T-helper 2 cell treated with Interferon-gamma antibody and Interleukin-4, amounts not matched to agents 5 μg/mL and 100 μg/mL, for 36 hours (primary cell): ENCODE measurements around the gene SPATA46.

ENCODE experiments used
- DNase-seq: peaks from one replicate; pipeline ENCODE4 v3.0.0; 2021; ENCODE audit warnings: low spot score
- H3K27ac Mint-ChIP-seq: one replicate; pipeline ENCODE4 v1.8.0; 2021; ENCODE audit warnings: mild to moderate bottlenecking, mixed read lengths
- H3K27me3 Mint-ChIP-seq: one replicate; pipeline ENCODE4 v1.8.0; 2021; ENCODE audit warnings: low read depth, mixed read lengths
- H3K36me3 Mint-ChIP-seq: one replicate; pipeline ENCODE4 v1.8.0; 2021; ENCODE audit warnings: low read depth, mixed read lengths
- H3K4me1 Mint-ChIP-seq: one replicate; pipeline ENCODE4 v1.8.0; 2021; ENCODE audit warnings: low read depth, mixed read lengths
- H3K4me3 Mint-ChIP-seq: one replicate; pipeline ENCODE4 v1.8.0; 2022; ENCODE audit warnings: mild to moderate bottlenecking, moderate library complexity, mixed read lengths
- H3K9me3 Mint-ChIP-seq: one replicate; pipeline ENCODE4 v1.8.0; 2021; ENCODE audit warnings: mixed read lengths

SPATA46 gene

DNA sequence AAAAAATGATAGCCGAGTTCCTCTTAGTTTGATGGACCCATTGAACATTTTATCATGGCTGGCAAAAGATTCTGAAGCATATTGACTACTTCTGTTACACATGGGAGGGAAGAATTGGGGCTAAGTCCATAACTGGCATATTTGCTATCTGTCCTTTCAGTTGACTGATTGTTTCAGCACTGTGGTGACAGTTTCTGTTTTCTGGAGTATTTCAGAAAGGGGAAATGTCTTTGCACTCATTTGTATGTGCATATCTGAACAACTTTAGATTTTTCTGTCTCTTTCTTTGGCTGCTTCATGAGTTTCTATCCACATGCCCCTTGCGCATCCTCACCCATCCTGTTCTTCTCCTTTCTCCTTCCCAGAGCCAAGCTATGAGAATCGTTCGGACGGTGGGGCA, 33.2 kb downstream of the SPATA46 start:
- no peak for DNase-seq
- H3K4me1 Mint-ChIP-seq: no peaks in the 10 kb centered on the region
- no peak overlapping the region for H3K27ac Mint-ChIP-seq
- no peak overlapping the region for H3K4me3 Mint-ChIP-seq
- H3K27me3 Mint-ChIP-seq: peaks cover 17% of the 10 kb centered on the region
- H3K36me3 Mint-ChIP-seq: no peaks in the 10 kb centered on the region
- H3K9me3 Mint-ChIP-seq: no peaks in the 10 kb centered on the region

DNA sequence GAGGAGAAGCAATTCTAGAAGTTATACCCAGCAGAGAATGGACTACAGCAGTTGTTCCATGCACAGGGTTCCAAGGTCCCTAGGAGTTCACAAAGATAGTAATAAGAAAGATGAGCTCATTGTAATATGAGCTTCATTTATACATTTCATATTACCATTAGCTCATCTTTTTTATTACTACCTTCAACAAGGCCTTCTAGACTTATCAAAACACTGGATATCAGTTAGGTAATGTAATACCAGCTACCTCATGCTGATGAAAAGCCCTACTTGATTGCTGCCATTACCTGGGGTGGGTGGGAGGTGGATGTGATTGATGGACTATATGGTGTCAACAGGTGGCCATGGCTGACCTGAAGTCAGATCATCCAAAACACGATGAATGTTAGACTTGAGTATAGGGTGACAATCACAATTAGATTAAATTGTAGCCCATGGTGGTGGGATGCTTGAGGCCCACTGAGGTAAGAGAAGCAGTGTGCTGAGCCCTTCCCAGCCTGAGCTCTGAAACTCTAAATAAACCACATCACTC, 34.1 kb downstream of the SPATA46 start:
- Mint-ChIP-seq H3K27ac (no peak overlapping the region), H3K4me1 (no peaks in the 10 kb centered on the region), H3K4me3 (no peak overlapping the region), H3K9me3 (no peaks in the 10 kb centered on the region), H3K36me3 (no peaks in the 10 kb centered on the region), H3K27me3 (peaks cover 17% of the 10 kb centered on the region)
- no peak for DNase-seq

DNA sequence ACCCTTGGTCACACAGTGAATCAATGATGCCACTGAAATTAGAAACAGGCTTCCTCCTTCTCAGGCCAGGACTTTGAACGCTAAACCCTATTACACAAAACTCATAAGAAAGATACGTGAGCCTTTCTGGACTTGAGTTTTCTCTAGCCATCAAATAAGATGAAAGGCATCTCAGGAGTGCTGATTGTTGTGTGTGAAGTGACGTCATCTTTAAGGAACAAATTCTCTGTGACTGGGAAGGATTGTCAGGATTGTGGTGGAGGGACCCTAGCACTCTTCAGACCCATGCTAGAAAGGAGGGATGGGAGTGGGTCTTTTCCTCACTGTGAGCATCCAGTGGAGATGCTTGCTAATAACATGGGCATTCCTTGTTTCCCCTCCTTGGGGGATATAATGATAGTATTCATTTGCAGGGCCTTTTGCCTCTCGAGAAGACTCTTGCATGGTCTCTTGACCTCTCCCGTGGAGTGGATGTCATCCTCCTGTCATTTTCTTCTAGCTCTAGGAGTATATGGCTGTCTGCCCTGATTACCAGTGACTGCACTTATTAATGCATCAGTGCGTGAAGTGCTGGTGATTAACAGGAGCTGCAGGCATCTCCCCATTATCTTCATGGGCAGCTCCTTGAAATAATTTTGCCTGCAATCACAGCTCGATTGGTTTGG, 39.9 kb downstream of the SPATA46 start:
- H3K27me3 Mint-ChIP-seq: peaks cover 12% of the 10 kb centered on the region
- no peaks in the 10 kb centered on the region for H3K36me3 Mint-ChIP-seq
- no peak for DNase-seq

DNA sequence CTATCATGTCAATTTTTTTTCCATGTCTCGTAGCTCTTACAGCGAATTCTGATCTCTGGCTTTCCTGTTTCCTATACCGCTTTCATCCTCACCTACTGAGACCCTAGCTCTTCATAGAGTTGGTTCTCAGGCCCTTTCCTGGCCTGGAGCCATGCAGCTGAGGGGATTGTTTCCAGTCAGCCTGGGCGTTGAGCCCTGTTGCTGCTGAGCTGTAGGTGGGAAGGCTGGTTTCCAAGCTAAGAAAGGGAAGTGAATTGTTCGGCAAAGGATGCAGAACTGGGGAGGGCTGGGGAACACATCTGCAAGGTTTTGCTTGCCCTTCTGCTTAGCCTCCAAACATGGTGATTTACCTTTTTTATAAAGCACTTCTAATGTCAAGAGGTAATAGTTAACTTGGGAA, 41.5 kb downstream of the SPATA46 start:
- no peak for DNase-seq
- Mint-ChIP-seq H3K36me3 (no peaks in the 10 kb centered on the region), H3K27ac (no peak overlapping the region), H3K27me3 (peaks cover 9% of the 10 kb centered on the region), H3K4me1 (no peaks in the 10 kb centered on the region), H3K9me3 (no peaks in the 10 kb centered on the region), H3K4me3 (no peak overlapping the region)

More for the DNA sequence above, 39.9 kb downstream of the SPATA46 start:
- H3K4me3 Mint-ChIP-seq: no peak overlapping the region
- H3K4me1 Mint-ChIP-seq: no peaks in the 10 kb centered on the region
- no peaks in the 10 kb centered on the region for H3K9me3 Mint-ChIP-seq
- no peak overlapping the region for H3K27ac Mint-ChIP-seq

DNA sequence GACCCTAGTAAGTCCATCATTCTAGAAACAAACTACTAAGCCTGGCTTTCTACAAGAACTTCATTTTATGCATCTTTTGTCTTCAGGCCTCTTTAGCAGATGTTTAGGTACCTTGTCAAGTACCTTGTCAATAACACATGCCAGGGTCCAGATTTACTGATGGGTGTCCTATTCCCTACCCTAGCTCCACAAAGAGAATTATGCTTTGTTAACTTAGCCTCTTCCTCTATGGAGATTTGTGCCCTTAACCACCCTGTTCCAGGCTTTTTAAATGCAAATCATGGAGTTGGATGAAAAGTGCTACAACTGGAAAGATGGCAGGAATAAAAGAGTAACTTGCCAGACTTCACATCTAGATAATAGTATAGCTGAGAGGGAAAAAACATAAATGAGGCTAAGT, 42.7 kb downstream of the SPATA46 start:
- Mint-ChIP-seq H3K27me3 (peaks cover 4% of the 10 kb centered on the region), H3K4me1 (no peaks in the 10 kb centered on the region)

DNA sequence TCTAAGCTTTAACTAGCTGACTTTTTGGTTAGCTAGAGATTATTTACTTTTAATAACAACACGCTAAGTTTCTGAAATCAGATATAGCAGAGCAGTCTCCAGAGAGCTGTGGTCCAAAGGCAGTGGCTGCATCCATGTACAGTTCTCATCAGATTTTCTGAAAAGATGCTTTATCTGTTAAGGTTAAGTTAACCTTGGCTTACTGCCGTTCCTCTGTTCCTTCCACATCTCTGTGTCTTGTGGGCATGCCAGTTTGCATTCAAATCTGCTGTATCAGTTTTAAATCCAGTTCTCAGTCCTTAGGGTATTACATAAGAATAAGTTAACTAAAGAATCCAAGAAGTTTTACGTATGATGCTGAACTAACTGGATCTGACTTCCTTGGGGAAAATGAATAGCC, 46.8 kb downstream of the SPATA46 start:
- Mint-ChIP-seq H3K27me3 (peaks cover 8% of the 10 kb centered on the region), H3K4me1 (no peaks in the 10 kb centered on the region), H3K9me3 (no peaks in the 10 kb centered on the region), H3K27ac (no peak overlapping the region), H3K4me3 (no peak overlapping the region), H3K36me3 (no peaks in the 10 kb centered on the region)
- DNase-seq: no peak

More for the DNA sequence above, 42.7 kb downstream of the SPATA46 start:
- Mint-ChIP-seq H3K36me3 (no peaks in the 10 kb centered on the region), H3K27ac (no peak overlapping the region), H3K9me3 (no peaks in the 10 kb centered on the region), H3K4me3 (no peak overlapping the region)
- no peak for DNase-seq

DNA sequence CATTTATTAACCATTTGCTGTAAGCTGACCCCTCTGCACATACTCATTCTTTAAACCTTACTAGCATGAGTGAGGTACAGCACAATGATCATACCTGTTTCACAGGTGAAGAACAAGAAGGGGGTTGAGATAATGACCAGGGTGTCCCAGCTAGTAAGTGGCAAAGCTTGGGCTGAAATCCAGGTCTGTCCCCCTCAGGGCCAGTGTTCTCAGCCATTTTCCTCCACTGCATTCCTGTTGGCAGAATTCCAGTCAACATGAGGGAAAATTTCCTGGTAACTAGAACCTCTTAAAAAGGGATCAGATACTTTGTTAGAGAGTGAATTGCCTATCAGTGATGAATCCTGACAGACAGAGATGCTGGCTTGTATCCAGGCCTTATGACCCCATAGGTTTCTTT, 48.1 kb downstream of the SPATA46 start:
- Mint-ChIP-seq H3K27ac (no peak overlapping the region), H3K36me3 (no peaks in the 10 kb centered on the region), H3K4me1 (no peaks in the 10 kb centered on the region), H3K9me3 (no peaks in the 10 kb centered on the region), H3K4me3 (no peak overlapping the region), H3K27me3 (peaks cover 11% of the 10 kb centered on the region)
- no peak for DNase-seq

DNA sequence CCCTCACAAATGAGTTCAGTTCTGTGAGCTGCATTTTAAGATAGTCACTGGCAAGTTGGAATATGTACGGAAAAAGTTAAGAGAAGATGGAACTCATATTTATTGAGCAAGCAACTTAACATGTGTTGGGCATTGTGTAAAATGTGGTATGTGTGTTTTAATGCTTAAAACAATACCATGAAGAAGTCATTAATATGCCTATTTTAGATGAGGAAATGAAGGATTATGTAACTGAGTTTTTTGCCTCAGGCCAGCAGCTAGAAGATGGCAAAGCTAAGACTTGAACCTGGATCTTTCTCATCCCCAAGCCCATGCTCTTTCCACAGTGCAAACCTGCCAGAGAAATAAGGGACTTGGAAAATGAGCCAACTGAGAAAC, 48.9 kb downstream of the SPATA46 start:
- no peaks in the 10 kb centered on the region for H3K9me3 Mint-ChIP-seq
- DNase-seq: no peak
- H3K27me3 Mint-ChIP-seq: peaks cover 13% of the 10 kb centered on the region
- no peaks in the 10 kb centered on the region for H3K36me3 Mint-ChIP-seq
- H3K4me3 Mint-ChIP-seq: no peak overlapping the region
- H3K4me1 Mint-ChIP-seq: no peaks in the 10 kb centered on the region
- H3K27ac Mint-ChIP-seq: no peak overlapping the region

DNA sequence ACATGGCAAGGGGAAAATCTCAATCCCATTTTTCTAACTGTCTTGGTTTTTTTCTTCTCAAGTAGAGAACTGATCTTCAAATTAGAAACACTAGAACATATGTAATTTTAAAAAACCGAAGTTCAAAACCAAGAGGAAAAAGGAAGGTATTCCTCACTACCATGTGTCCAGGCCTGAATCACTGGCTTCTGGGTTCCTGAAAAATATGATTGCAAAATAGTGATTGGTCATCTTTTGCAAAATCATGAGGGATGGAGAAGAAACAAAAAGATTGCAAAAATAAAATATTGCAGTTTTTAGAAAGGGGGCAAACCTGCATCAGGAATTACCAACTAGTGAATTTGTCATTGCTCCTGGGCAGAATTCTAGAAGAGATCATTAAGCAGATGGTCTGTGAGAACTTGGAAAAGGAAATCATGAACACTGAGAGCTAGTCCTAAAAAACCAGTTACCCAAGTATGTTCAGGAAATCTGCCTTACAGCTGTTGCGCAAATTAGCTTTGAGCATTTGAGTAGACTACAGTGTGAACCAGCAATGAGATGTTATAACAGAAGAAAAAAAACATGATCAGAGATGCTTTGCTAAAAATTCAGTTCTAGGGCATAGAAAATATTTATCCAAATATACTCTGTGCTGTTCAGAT, 49.4 kb downstream of the SPATA46 start:
- H3K27me3 Mint-ChIP-seq: peaks cover 13% of the 10 kb centered on the region
- no peak for DNase-seq
- H3K9me3 Mint-ChIP-seq: no peaks in the 10 kb centered on the region
- no peak overlapping the region for H3K27ac Mint-ChIP-seq
- no peaks in the 10 kb centered on the region for H3K36me3 Mint-ChIP-seq
- no peak overlapping the region for H3K4me3 Mint-ChIP-seq
- no peaks in the 10 kb centered on the region for H3K4me1 Mint-ChIP-seq

DNA sequence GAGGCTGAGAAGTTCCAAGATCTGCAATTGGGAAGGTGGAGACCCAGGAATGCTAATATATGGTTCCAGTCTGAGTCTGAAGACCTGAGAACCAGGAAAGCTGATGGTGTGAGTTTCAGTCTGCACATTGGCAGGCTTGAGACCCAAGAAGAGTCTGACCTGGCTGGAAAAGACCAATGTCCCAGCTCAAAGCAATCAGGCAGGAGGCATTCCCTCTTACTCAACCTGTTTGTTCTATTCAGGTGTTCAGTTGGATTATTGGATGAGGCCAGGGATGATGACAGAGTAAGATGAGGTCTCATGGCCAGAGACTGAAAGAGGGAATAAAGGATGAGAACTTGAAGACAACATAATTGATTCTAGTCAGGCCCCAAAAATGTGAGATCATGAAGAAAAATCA, 50.1 kb downstream of the SPATA46 start:
- DNase-seq: no peak
- Mint-ChIP-seq H3K27ac (no peak overlapping the region), H3K27me3 (peaks cover 13% of the 10 kb centered on the region), H3K4me3 (no peak overlapping the region), H3K4me1 (no peaks in the 10 kb centered on the region), H3K36me3 (no peaks in the 10 kb centered on the region), H3K9me3 (no peaks in the 10 kb centered on the region)

DNA sequence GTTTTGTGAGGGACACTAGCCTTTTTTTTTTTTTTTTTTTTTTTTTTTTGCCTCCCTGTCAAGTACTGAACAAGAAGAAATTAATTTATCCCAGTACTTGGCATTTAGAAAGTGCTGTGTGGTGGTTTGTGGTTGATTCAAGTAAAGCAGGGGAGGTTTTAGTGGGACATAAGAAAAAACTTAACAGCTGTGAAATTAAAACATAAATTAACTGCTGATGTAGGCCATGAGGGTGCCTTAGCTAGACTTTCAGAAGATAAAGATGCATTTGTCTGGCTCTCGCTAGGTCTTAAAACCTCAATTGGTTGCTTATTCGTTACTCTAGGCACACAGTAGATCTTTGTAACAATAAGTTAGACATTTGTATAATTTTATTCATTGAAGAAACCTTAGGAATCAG, 52.3 kb downstream of the SPATA46 start:
- H3K27me3 Mint-ChIP-seq: peaks cover 16% of the 10 kb centered on the region
- H3K36me3 Mint-ChIP-seq: no peaks in the 10 kb centered on the region
- H3K9me3 Mint-ChIP-seq: no peaks in the 10 kb centered on the region
- H3K4me3 Mint-ChIP-seq: no peak overlapping the region
- H3K4me1 Mint-ChIP-seq: no peaks in the 10 kb centered on the region
- H3K27ac Mint-ChIP-seq: no peak overlapping the region
- DNase-seq: no peak
